NCI-H1930 (cell line): Measurements from ENCODE around the gene UBE2Q1.
A peak's percentile ranks its signal among the peaks of the same experiment; 100 is the strongest.
"Not testable (repeated sequence)": the region's sequence is repeated elsewhere in the genome, so short reads cannot be mapped to it uniquely, and the experiment has no call there.

Experiments
- DNase-seq, 2 experiments: peaks; one replicate each; lab custom pipeline; 2025; lab: John Stamatoyannopoulos, UW

Gene UBE2Q1

GRCh38 chr1:154550657-154551056 lies 7.8 kb downstream of the UBE2Q1 start:
- no peak for DNase-seq

GRCh38 chr1:154550070-154550469 lies 8.4 kb downstream of the UBE2Q1 start:
- no peak for DNase-seq

- no peak for DNase-seq
These were observed 9.2 kb downstream of the UBE2Q1 start for GRCh38 chr1:154549202-154549770.

GRCh38 chr1:154548028-154548427 lies 10.4 kb downstream of the UBE2Q1 start:
- DNase-seq: no peak

- no peak for DNase-seq
These were observed 11.2 kb downstream of the UBE2Q1 start for GRCh38 chr1:154547105-154547732.

- peak in 1 of 2 experiments; percentile 50 for DNase-seq
These were observed 12.0 kb downstream of the UBE2Q1 start for GRCh38 chr1:154546264-154547063.

GRCh38 chr1:154541231-154541630 lies 17.2 kb downstream of the UBE2Q1 start:
- DNase-seq: no peak

GRCh38 chr1:154539486-154540483 lies 18.7 kb downstream of the UBE2Q1 start:
- no peak for DNase-seq

- no peak for DNase-seq
These were observed 21.9 kb downstream of the UBE2Q1 start for GRCh38 chr1:154536570-154536969.

- peak; percentile 39 to 43 for DNase-seq
These were observed 24.3 kb downstream of the UBE2Q1 start for GRCh38 chr1:154533952-154534844.

- DNase-seq: not testable (repeated sequence)
These were observed 26.5 kb downstream of the UBE2Q1 start for GRCh38 chr1:154531950-154532349.

GRCh38 chr1:154529308-154529707 lies 29.2 kb downstream of the UBE2Q1 start:
- DNase-seq: no peak

GRCh38 chr1:154527192-154527591 lies 31.3 kb downstream of the UBE2Q1 start:
- DNase-seq: no peak

GRCh38 chr1:154524881-154525280 lies 33.6 kb downstream of the UBE2Q1 start:
- no peak for DNase-seq

GRCh38 chr1:154521695-154522094 lies 36.8 kb downstream of the UBE2Q1 start:
- DNase-seq: no peak

- DNase-seq: no peak
These were observed 38.1 kb downstream of the UBE2Q1 start for GRCh38 chr1:154520333-154520732.

- no peak for DNase-seq
These were observed 38.9 kb downstream of the UBE2Q1 start for GRCh38 chr1:154519591-154519991.

GRCh38 chr1:154517661-154518060 lies 40.8 kb downstream of the UBE2Q1 start:
- DNase-seq: no peak

- no peak for DNase-seq
These were observed 44.4 kb downstream of the UBE2Q1 start for GRCh38 chr1:154514066-154514553.

- no peak for DNase-seq
These were observed 45.7 kb downstream of the UBE2Q1 start for GRCh38 chr1:154512760-154513159.

GRCh38 chr1:154503898-154504297 lies 54.6 kb downstream of the UBE2Q1 start:
- no peak for DNase-seq
